NCI-H146 treated with DMSO at 0.1 percent for 48 hours (cell line): ENCODE data around the gene ACTR5.

Experiments used
- DNase-seq: peaks from one replicate; lab custom pipeline; 2025; ENCODE audit not compliant: unreplicated experiment; lab: John Stamatoyannopoulos, UW

The ACTR5 gene

DNA sequence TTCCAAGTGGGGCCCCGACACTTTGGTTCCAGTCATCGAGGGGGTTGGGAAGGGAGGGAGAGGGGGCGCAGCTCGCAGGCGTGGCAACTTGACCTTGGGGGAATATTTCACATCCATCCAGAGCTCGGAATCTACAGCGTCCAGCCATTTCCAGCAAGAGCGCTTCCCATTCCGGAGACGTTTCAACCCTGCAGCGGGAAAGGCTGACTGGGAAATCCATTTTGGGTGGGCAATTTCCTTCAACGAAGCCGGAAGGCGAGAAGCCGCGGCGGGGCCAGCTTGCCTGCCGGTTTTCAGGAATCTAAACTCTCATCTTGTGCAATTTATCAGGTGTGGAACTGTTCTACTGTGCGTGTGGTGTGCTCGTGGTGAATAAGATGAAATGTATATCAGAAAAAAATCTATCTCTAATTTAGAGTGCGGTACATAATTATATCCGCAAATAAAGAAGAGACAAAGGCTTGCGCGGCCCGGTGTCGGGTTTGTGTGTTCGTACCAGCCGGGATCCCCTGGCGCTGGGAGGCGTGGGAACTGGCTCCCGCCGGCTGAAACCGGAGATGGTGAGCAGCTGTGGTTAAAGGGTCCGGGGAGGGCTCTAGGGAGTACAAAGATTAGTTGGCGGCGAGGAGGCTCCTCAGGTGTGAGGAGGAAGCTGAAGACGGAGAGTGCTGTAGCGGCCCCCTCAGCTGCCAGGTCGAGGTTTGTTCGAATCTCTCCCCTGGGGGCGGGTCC, 19.2 kb upstream of the ACTR5 start:
- peak; percentile 64 for DNase-seq

DNA sequence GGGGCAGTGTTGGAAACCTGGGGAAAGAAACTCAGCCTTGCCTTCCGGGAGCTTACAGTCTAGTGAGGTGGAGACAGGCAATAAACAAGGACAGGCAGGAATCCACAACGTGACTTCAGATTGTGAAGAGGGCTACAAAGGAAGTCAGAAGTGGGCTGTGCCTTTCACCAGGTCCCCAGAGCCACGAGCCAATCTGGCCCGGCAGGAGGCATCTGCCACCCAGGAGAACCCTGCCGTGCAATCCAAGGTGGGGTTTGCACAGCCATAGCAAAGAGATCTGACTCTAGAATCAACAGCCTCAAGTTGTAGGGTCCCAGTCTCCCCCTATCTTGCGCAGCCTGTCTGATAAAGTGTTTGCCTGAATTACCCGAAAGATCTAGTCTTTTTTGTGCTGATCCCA, 18.5 kb upstream of the ACTR5 start:
- no peak for DNase-seq

DNA sequence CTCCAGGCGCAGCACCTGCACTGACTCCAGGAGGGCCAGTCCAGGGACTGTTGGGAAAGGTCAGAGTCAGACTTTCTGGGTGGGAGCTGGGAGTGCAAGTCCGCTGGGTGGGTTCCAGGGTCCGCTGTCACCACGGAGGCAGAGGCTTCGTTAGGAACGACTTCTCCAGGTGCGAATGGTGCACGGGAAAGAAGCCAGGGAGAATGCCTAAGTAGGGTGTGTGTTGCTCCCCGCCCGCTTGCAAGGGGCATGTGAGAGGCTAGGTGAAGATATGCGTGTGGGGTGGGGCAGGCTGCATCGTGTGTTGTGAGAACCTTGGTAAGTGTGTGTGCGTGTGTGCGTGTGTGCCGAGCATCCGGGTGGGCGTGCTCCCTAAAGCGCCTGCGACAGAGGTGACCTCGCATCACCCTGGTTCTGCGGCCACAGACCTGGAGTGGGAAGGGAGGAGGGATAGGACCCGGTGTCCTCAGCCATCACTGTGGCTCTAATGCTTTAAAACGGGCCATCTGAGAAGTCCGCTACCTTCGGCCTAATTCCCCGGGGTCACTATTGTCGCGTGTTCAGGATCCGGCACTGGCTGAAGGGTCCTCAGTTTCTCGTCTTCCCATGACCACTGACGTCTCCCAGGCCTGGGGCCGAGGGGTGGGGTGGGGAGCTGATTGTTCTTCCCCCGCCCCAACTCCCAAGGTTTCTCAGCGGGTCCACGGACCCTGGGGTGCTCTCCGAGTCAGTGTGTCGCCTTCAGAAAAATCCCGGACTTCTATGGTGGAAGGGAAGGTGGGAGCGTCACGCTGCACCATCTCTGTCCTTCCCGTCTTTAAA, 17.9 kb upstream of the ACTR5 start:
- no peak for DNase-seq

DNA sequence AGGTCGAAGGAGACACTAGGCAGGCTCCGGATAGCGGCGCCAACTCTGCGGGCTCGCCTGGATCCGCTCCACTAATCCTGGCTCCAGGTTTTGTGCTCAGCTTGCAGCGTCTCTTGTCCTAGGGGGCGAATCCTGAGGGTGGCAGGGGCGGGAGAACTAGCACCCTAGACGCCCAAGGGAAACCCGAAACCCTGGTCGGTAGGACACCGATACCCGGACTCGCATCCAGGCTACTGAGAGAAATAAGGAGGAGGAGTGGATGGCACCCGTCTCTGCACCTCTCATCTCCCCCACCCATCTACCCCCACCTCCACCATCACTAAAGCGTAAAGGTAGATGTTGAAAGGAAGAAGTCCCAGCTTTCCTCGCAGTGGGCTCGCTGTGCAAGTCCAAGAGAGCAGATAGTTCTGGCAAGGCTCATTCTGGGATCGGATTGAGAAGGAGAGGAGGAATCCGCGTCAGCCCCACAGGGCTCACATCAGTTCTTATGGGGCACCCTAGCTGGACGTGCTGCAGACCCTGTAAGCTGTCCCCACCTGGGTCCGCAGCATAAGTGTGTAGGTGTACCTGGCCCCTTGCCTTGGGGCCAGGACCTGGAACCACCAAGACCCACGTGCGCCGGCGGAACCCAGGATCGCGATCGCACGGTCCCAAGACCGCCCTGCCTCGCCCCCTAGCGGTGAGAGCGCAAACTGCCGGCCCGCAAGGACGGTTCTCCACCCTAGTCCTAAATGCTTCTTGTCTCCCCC, 17.1 kb upstream of the ACTR5 start:
- peak; percentile 69 for DNase-seq

DNA sequence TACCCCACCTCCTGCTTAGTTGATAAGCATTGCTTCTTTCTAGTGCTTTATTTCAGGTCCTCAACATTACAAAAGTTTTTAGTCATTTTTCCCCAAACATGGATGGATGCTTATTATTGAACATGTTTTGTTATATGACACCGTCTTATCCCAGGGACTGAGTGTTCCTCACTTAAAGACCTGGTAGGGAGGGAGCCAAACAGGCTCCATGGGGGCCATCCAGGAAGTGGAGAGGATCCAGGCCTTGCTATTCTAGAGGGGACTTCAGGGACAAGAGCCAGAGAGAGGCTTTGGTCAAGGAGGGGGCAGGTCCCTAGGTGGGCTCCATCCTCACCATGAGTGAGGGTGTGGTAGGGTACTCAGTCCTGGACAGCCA, 16.5 kb upstream of the ACTR5 start:
- no peak for DNase-seq

DNA sequence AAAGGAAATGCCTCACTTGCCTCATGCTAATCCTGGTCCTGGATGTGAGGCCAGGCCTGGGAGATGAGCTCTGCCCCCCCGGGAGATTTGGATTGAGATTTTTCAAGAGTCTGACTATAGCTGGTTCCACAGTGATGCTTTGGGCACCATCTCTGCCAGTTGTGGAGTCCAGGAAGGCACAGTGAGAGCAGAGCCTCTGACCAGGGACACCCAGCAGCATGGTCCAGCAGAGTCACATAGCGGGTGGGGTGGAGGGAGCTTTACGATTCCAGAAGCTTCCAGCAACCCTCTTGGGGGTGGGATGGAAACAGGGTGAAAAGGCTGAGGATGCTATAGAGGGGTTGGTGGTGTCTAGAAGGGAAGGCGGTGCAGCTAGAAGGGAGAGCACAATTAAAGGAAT, 15.3 kb upstream of the ACTR5 start:
- DNase-seq, result no peak

DNA sequence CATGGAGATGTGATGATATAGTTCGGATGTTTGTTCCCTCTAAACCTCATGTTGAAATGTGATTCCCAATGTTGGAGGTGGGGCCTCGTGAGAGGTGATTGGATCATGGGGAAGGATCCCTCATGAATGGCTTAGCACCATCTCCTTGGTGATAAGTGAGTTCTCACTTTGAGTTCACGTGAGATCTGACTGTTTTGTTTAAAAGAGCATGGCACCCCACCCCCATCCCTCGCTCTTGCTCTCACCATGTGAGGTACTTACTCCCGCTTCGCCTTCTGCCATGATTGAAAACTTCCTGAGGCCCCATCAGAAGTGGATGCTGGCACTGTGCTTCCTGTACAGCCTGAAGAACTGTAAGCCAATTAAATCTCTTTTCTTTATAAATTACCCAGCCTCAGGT, 13.1 kb upstream of the ACTR5 start:
- DNase-seq, result no peak

DNA sequence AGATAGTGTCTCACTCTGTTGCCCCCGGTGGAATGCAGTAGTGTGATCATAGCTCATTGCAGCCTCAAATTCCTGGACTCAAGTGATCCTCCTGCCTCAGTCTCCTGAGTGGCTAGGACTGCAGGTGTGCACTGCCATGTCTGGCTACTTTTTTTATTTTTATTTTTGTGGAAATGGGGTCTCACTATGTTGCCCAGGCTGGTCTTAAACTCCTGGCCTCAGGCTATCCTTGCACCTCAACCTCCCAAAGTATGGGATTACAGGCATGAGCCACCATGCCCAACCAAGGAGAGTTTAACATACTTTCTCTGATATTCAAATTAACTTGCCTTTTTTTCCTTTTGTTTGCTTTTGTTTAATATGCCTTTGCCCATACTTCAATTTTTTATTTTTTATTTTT, 10.4 kb upstream of the ACTR5 start:
- no peak for DNase-seq

DNA sequence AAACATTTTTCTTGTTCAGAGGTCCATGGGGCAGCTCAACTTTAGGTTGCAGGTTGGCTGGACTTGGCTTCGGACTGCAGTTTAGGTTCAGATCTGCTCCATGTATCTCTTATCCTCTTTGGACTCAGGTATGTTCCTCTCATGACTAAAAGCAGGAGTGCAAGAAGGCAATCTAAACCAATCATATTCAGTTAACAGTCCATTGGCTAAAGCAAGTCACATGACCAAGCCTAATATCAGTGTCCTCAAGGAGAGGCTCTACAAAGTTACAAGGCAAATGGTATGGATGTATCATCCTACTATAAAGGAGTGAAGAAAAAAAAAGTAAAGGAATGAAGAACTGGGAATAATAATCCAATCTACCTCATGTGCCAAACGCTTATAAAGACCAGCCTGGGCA, 2.5 kb upstream of the ACTR5 start:
- DNase-seq, result no peak

DNA sequence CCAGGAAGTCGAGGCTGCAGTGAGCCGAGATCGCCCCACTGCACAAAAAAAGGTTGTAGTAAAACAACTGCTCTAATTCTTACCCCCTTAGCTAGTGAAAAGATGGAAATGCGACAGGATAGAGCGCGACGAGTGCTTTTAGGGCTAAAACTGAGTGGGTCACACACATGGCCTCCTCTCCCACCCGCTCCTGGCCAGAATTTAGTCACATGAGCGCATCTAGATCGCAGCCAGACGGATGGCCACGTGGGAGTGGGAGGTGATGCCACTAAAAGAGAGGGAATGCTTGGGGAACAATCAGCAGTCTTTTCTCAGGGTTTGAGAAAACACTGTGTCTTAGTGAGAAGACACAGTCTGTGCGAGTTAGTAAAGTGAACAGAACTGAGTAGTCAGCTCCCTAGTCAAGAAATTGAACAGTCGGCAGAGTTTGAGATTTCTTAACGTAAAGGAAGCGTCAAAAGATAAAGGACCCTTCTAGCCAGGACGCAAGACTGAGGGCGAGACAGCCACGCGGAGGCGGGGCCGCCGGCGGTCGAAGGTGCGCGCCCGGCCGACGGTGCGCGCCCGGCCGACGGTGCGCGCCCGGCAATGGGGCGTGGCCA, 664 bp upstream of the ACTR5 start:
- no peak for DNase-seq

DNA sequence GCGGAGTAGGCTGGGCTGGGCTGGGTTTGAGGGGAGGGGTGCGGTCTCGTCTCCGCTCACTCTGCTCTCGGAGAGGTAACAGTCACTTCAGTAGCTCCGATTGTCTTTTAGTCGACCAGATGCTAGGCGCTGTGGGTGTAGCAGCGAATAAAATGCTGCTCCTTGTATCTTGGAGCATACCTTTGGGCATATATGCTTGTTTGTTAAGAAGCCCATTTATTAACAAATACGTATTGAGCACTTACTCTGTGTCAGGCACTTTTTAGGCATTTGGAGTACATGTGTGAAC, 545 bp downstream of the ACTR5 start:
- no peak for DNase-seq

DNA sequence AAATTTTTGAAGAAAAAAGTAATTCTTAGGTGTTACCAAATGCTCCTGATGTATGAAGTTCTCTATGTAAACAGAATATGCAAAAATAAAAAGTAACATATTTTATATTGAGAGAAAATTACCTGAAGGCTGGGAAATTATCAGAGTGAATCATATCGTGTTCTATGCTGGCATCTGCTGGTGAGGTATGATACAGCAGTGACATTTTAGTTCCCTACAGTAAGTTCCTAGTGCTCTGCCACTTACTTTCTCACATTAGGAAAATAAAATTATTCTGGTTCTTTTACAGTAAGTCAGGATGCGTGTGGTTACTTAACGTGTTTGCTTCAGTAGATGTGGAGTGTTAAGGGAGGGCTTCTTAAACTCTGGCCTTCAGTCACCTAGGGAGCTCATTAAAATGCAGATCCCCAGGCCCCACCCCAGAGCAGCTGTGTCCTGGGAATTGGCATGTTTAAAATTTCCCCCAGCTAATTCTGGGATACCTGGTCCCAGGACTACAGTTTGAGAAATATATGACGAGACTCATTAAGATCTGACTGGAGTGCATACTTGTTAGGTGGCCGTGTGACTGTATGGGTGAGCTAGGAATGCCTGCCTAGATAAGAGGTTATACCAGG, 3.2 kb downstream of the ACTR5 start:
- DNase-seq, result peak; percentile 29

DNA sequence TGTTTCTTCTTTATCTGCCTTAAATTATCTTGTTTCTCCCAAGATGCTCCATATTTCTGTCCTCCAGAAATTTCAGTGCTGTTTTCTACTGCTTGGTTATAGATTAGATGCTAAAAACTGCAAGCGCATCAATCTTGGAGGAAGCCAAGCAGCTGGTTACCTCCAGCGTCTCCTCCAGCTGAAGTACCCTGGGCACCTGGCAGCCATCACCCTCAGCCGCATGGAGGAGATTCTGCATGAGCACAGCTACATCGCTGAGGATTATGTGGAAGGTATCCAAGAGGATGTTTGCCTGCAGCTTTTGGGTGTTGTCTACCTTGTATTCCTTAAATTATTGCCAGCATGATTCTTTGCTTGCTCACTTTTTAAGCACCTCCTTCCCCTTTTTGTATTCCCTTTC, 3.8 kb downstream of the ACTR5 start:
- DNase-seq, result no peak

DNA sequence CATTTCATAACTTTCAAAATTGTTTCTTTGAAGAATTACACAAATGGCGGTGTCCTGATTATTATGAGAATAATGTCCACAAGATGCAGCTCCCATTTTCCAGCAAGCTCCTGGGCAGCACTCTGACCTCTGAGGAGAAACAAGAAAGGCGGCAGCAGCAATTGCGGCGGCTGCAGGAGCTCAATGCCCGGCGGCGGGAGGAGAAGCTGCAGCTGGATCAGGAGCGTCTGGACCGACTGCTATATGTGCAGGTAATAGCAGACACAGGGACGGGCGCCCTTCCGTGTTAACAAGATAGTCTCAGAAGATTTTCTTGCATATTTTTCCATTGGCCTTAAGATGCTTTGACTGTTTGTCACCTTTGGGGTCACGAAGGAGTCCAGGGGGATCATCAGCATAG, 6.7 kb downstream of the ACTR5 start:
- DNase-seq, result no peak

DNA sequence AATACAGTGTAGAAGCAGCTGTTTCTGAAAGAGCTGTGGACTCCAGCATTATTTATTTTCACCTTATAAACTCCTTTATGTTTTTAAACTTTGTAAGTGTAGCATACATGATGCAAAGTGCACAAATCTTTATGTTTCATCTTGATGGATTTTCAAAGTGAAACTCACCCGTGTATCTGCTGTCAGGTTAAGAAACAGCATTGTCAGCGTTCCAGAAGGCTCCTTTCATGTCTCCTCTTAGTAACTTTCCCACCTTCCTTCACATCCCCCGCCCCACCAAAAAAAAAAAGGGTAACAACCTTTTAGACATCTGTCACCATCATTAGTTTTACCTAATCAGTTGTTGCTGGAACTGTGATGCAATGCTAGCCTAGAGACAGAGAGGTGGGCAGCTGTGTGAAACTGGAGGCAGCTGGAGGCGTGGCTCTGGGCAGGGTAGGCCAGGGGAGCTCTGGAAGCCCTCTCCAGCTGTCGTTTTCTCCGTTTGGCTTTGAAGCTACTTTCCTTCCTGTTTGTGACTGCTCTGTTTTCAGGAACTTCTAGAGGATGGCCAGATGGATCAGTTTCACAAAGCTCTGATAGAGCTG, 7.2 kb downstream of the ACTR5 start:
- no peak for DNase-seq

DNA sequence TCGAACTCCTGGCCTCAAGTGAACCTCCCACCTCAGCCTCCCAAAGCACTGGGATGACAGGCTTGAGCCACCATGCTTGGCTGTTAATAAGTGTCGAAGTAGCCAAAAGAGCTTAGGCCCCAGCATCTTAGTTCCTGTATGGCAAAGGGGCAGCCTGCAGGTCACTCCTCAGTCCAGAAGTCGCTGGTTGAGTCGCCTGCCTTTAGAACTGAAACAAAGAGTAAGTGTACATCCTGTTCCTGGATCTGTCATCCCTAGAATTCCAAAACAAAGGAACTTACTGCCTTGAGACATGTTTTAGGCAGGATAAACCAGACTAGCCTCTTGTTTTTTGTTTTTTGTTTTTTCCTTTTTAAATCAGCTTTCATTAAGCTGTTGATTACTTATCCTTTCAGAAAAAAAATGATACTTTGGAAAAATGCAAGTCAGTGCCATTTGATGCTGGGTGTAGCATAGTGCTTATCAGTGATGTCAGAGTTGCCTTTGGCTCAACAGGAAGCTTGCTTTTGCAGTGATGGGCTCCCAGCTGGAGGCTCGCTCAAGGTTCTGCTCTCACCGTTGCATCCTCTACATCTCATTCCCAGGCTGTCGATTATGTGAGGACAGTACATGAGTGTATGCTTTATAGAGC, 9.0 kb downstream of the ACTR5 start:
- DNase-seq, result no peak

DNA sequence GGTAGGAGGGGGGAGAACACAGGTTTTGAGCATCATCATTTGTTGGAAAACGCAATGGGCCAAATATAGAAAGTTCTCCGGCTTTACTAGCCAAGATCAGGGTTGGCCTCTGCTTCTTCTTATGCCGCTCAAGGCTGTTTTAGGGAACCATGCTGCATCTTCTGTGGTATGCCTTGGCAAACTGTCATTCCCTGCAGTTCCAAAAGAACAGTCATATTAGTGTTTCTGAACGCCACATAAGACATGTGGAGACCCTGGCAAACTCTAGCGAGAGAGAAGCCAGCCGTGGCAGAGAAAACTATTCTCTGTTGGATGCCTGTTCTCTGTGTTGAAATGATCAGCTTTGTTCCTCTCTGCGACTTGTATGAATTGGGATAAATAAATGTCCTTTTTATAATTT, 10.8 kb downstream of the ACTR5 start:
- no peak for DNase-seq

DNA sequence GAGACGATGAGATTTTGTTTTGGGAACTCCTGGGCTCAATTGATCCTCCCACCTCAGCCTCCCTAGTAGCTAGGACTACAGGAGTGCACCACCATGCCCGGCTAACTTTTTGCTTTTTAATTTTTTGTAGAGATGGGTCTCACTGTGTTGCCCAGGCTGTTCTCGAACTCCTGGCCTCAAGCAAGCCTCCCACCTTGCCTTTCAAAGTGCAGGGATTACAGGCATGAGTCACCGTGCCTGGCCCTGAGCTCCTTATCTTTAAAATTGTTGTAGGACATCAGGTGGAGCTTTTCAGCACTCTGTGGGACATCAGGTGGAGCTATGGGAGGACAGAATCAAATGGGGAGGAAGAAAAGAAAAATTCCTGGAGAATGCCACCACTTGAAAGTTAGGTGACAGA, 12.7 kb downstream of the ACTR5 start:
- DNase-seq, result no peak

DNA sequence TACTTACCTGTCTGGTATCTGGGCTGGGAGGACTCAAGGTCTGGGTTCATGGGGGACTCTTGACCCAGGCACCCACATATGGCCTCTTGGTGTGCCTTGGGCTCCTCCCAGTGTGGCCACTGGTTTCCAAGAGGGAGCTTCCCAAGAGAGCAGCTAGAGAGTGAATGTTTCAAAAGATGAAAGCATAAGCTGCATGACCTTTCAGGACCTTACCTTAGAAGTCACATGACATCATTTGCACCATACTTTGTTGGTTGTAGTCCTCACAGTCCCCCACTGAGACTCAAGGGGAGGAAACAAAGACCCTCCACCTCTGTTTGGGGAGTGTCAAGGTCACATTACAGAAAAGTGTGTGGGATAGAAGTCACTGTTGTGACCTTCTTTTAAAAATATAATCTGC, 13.9 kb downstream of the ACTR5 start:
- no peak for DNase-seq

DNA sequence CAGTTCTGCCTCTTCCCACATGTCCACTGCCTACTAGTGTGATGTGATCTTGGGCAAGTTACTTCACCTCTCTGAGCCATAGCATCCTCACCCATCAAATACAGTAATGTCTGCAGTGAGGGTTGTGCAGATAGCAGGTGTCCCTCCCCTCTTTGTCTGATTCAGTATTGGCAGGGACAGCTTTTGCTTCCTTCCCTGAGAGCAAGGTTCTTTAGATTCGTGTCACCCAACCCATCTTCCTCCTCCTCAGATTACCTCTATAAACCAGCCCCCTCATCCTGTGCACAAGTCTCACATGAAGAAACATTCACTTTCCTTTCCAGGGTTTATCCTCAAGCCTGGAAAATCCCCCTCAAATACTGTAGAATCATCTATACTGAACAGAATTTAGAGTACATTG, 15.4 kb downstream of the ACTR5 start:
- no peak for DNase-seq
